GM08714 (cell line): ENCODE results near the gene ARL6IP4.
"Not testable (repeated sequence)": the region's sequence is repeated elsewhere in the genome, so short reads cannot be mapped to it uniquely, and the experiment has no call there.

Experiments
- H3K4me3 ChIP-seq: fragments of 200-500 bp; sonication (Bioruptor generic); 2 replicates; pipeline ENCODE4 v1.5.1; 2014; ENCODE audit warnings: mild to moderate bottlenecking, low read length, inconsistent platforms
- ZNF274 ChIP-seq: IDR thresholded peaks from 2 replicates; pipeline ENCODE4 v1.6.1; 2012; ENCODE audit warnings: mild to moderate bottlenecking, low read depth, low read length

The ARL6IP4 gene

GRCh38 chr12:122980183-122981035, at the start of gene ARL6IP4:
Gene ARL6IP4 (plus strand): TSS chr12:122980681. CDS start chr12:122981140, 459 bp downstream.
- peak within 1 kb of the TSS; percentile 86 for H3K4me3 ChIP-seq
- TF ChIP-seq ZNF274: no peak

DNA sequence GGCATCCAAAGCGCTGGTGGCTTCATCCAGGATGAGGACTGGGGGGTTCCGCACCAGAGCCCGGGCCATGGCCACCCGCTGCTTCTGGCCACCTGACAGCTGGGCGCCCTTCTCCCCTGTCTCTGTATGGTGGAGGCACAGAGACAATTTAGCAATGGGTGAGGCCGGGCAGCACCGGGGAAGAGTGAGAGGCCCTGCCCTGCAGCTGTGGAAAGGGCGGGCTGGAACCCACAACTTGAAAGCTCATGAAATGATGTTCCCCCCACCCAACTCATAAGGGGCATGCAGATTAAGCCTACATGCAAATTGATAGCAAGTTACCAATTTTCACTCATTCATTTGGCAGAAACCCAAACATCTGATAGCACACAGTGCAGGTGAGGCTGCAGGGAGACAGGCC, 48.3 kb upstream of the ARL6IP4 start:
- no peak for TF ChIP-seq ZNF274

GRCh38 chr12:122934722-122935121, 45.8 kb upstream of the ARL6IP4 start:
- no peak for TF ChIP-seq ZNF274
- H3K4me3 ChIP-seq: no peak overlapping the region

More for the DNA sequence above, 48.3 kb upstream of the ARL6IP4 start:
- H3K4me3 ChIP-seq: no peak overlapping the region; the same call in 1 of the 2 replicates

GRCh38 chr12:122935318-122935717, 45.2 kb upstream of the ARL6IP4 start:
- no peak for TF ChIP-seq ZNF274
- H3K4me3 ChIP-seq: no peak overlapping the region

DNA sequence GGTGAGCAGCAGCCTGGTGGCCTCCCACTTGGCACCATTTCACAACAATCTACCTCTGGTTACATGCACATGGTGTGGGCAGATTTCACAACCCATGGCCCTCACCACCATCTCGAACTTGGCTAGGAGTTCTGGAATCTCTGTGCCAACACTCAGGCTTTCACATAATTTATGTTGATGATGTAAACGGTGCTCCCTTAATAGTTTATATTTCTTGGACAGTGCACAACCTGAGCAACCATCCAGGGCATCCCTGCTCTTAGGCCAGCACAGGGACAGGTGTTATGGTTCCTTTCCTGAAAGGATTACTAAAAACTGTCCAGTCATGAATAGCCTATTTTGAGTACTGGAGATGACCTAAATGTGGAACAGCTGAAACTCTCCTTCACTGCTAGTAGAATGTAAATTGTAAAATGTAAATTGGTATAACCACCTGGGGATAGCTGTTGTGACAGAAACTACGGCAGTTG, 42.8 kb upstream of the ARL6IP4 start:
- H3K4me3 ChIP-seq: no peak overlapping the region
- TF ChIP-seq ZNF274: no peak

DNA sequence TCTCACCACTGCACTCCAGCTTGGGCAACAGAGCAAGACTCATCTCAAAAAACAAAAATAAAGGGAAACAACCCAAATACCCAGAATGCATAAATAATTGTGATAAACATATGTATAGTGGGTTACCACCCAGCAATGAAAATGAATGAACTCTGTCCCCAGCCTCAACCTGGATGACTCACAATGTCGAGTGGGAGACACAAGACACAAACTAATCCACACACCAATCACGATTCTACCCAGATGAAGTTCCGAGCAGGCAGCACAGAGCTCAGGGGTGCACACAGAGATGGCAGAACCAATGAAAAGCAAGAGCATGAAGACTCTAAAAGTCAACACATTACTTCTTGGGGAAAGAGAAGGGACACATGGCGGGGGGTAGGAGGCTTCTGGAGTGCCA, 41.4 kb upstream of the ARL6IP4 start:
- no peak for TF ChIP-seq ZNF274
- H3K4me3 ChIP-seq: no peak overlapping the region

- H3K4me3 ChIP-seq: not testable (repeated sequence)
Measured at GRCh38 chr12:122941351-122941750, 39.1 kb upstream of the ARL6IP4 start.

DNA sequence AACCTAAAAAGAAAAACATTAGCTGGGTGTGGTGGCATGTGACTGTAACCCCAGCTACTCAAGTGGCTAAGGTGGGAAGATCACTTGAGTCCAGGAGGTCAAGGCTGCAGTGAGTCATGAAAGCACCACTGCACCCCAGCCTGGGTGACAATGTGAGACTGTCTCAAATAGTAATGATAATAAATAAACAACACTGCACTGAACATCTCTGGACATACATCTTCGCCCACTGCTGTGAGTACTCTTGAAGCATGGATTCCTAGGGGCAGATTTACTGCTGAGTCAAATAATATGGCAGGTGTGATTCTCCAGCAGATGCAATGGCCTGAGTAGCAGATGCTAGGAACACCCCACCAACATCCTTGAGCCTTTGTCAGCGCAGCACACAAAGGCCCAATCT, 37.8 kb upstream of the ARL6IP4 start:
- H3K4me3 ChIP-seq: no peak overlapping the region

GRCh38 chr12:122943196-122943595, 37.3 kb upstream of the ARL6IP4 start:
- H3K4me3 ChIP-seq: no peak overlapping the region
- no peak for TF ChIP-seq ZNF274

More for the DNA sequence above, 37.8 kb upstream of the ARL6IP4 start:
- no peak for TF ChIP-seq ZNF274

DNA sequence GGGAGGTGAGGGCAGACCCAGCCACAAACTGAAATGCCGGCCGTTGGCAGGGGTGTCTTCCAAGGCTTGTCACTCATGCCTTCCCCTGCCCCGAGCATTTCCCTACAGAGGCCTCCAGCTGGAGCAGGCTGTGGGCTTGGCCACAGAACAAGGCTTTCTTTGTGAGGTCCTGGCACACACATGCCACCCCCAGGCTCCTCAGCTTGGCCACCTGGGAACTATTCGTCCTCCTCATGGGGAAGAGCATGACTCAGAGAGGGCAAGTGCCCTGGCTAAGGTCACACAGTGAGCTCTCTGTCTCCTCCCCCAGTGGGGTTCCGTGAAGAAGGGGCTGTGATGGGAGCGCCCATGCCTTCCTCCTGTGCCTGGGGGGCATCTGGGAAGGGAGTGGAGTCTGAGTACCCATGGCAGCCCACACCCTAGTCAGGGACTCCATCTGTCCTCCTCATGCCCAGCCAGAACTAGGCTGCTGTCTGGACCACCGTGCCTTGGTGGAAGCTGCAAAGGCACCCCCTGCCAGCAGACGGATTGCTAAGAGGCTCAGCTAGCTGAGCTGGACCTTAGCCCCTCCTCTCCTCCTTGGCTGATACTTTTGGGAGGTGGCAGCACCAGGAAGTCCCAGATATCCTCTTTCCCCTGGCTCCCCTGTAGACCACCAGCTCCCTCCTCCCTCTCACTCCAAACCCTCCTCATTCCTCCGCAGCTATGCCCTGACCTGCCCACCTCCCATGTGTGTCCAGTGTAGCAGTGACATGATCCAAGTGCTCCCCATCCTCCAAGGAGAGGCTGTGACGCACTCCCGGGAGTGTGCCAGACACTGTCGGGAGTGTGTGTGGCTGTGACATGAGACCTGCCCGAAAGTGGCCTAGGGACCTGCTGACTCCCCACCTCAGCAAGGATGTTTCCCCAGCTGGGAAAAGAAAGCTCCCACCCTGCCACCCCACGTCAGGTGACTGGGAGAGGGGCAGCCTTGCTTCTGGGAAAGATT, 35.6 kb upstream of the ARL6IP4 start:
- no peak for TF ChIP-seq ZNF274
- no peak overlapping the region for H3K4me3 ChIP-seq

DNA sequence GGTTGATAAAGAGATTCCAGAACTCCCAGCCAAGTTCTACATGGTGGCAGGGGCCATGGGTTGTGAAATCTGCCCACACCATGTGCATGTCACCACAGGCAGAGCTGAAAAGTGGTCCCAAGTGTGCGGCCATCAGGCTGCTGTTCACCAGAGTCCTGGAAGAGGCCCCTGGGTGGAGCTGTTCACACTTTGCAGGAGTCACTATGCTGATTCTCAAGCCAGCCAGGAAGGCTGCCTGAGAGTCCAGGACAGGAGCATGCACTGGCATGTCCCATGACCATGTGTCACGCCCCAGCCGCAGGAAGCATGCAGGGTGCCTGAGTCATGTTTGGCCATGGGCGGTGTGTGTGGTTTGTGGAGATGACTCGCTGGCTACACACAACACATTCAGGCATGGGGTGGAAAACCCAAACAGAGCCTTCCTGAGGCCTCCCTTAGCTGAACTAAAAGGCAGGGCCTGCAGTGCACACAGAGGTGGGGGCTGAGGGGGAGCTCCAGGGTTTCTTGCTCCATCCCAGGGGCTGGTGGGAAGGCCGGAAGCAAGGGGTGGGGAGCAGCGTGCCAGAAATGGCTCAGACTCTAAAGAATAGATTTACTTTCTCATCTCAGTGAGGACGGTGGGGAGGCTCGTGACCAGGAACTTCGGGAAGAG, 33.7 kb upstream of the ARL6IP4 start:
- TF ChIP-seq ZNF274: no peak
- H3K4me3 ChIP-seq: no peak overlapping the region

- H3K4me3 ChIP-seq: no peak overlapping the region
- no peak for TF ChIP-seq ZNF274
Measured at GRCh38 chr12:122947352-122947792, 33.1 kb upstream of the ARL6IP4 start.

DNA sequence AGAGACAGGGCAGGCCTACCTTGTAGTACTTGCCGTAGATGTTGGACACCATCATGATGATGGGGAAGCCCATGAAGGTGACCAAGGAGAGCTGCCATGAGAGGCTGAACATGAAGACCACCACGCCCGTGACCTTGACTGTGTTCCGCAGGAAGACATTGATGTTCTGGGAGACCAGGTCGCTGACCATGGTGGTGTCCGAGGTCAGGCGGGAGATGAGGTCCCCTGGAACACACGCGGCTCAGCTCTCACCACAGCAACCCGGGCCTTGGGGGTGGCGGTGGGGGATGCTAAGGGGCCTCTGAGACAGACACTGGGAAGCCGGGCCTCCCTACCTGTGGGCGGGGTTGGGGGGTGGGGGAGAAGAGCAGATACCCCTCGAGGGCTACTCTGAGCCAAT, 31.9 kb upstream of the ARL6IP4 start:
- TF ChIP-seq ZNF274: no peak
- no peak overlapping the region for H3K4me3 ChIP-seq

DNA sequence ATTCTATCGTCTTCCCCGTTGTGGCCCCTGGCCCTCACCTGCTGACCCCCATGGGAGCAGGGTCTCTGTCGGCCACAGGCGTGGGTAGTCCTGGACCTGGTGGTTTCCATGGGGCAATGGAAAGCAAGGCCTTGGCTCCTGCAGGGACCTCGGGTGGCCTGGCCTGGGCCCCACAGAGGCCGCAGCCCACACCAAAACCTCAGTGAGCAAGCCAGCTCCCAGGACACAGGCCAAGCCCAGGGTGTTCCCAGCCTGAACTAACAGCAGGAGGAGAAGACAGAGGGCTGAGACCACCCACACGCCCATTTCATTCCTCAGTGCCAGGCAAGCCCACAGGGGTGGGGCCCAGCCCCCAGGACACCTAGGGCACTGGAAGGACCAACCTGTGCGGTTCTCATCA, 31.1 kb upstream of the ARL6IP4 start:
- TF ChIP-seq ZNF274: no peak
- H3K4me3 ChIP-seq: no peak overlapping the region
